ENCODE data around the gene ATF7IP.

The ATF7IP gene

DNA sequence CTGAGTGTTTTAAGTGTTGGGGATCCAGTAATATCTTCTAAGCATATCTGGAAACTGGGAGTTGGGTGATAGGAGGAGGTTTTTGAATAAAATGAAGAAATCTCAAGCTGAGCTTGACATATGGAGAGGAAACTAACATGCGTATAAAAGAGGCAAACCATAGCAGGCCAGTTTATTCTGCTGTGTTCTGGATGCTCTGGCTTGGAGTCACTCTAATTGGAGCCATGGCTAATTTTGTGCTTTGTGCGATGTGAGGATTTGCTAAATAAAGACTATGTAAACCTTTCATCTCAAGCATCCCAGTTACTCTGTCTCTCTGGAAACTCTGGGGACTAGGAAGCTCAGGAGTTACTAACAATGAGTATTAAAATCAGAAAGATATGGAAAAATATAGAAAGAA is 66.5 kb downstream of the ATF7IP start:
- no peaks in the 10 kb centered on the region for H3K4me1 ChIP-seq (ENCODE audit: control insufficient read depth, insufficient read depth, low read length)
- TF ChIP-seq, protein P1, sequence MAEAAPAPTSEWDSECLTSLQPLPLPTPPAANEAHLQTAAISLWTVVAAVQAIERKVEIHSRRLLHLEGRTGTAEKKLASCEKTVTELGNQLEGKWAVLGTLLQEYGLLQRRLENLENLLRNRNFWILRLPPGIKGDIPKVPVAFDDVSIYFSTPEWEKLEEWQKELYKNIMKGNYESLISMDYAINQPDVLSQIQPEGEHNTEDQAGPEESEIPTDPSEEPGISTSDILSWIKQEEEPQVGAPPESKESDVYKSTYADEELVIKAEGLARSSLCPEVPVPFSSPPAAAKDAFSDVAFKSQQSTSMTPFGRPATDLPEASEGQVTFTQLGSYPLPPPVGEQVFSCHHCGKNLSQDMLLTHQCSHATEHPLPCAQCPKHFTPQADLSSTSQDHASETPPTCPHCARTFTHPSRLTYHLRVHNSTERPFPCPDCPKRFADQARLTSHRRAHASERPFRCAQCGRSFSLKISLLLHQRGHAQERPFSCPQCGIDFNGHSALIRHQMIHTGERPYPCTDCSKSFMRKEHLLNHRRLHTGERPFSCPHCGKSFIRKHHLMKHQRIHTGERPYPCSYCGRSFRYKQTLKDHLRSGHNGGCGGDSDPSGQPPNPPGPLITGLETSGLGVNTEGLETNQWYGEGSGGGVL (tag by site-specific recombination; IDR thresholded peaks at IDR 0.05) = no peak
- TF ChIP-seq, protein P2, sequence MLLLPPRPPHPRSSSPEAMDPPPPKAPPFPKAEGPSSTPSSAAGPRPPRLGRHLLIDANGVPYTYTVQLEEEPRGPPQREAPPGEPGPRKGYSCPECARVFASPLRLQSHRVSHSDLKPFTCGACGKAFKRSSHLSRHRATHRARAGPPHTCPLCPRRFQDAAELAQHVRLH (tag by site-specific recombination; IDR thresholded peaks at IDR 0.05) = no peak
- TF ChIP-seq GFI1B (tag by site-specific recombination; IDR thresholded peaks at IDR 0.05) (no peak), ZNF530 (tag by site-specific recombination; IDR thresholded peaks at IDR 0.05; ENCODE audit: low read depth) (no peak), REPIN1 (tag by site-specific recombination; IDR thresholded peaks at IDR 0.05; ENCODE audit: low read depth) (no peak), KLF7 (tag by site-specific recombination; IDR thresholded peaks at IDR 0.05; ENCODE audit: borderline replicate concordance) (no peak), ZNF24 (tag by site-specific recombination; IDR thresholded peaks at IDR 0.05) (no peak)
- TF ChIP-seq, protein P3, sequence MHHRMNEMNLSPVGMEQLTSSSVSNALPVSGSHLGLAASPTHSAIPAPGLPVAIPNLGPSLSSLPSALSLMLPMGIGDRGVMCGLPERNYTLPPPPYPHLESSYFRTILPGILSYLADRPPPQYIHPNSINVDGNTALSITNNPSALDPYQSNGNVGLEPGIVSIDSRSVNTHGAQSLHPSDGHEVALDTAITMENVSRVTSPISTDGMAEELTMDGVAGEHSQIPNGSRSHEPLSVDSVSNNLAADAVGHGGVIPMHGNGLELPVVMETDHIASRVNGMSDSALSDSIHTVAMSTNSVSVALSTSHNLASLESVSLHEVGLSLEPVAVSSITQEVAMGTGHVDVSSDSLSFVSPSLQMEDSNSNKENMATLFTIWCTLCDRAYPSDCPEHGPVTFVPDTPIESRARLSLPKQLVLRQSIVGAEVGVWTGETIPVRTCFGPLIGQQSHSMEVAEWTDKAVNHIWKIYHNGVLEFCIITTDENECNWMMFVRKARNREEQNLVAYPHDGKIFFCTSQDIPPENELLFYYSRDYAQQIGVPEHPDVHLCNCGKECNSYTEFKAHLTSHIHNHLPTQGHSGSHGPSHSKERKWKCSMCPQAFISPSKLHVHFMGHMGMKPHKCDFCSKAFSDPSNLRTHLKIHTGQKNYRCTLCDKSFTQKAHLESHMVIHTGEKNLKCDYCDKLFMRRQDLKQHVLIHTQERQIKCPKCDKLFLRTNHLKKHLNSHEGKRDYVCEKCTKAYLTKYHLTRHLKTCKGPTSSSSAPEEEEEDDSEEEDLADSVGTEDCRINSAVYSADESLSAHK (tag by site-specific recombination; IDR thresholded peaks at IDR 0.05) = no peak
- H3K9me3 ChIP-seq (ENCODE audit: control insufficient read depth, insufficient read depth, low read depth, low read length) = no peaks in the 10 kb centered on the region
- peaks cover 17 to 36% of the 10 kb centered on the region in 2 experiments for H3K36me3 ChIP-seq (ENCODE audit: control insufficient read depth in 2 of 2, insufficient read depth in 1 of 2, low read length in 2 of 2)
- H3K27ac ChIP-seq (ENCODE audit: extremely low read depth, low read depth, low read length) = no peak overlapping the region
- POLR2A ChIA-PET = no interaction called here
- CTCF ChIA-PET = interaction anchor here (1.0 kb wide), 1 partner anchor 194 kb away, joined by 3 read pairs; no protein-coding TSS in a partner anchor
- no peak overlapping the region for H3K4me3 ChIP-seq (ENCODE audit: low read depth, low read length)

DNA sequence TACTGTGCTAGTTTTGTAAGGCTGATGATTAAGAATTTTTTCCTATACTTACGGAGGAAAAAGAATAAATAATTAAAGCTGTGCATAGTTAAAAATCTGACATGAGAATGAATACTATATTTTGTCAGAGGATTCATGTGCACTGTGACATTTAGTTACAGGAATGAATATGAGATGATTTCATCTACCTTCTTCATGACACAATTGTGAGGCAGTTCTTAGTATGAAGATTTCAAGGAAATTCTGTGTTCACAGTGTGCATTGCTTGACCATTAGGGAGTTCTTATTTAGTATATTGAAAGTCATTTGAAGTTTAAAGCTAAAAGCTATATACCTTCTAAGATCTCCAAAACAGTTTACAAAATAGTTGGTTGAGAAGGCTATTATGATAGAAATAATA is 70.1 kb downstream of the ATF7IP start:
- ChIA-PET CTCF (interaction anchor here (0.7 to 1.0 kb wide), 2 partner anchors 9 to 250 kb away, joined by 3 to 4 read pairs; no protein-coding TSS in a partner anchor), POLR2A (no interaction called here)
- Histone ChIP-seq H3K4me1 (ENCODE audit: control insufficient read depth, insufficient read depth, low read length) (no peaks in the 10 kb centered on the region), H3K27ac (ENCODE audit: extremely low read depth, low read depth, low read length) (no peak overlapping the region), H3K9me3 (ENCODE audit: control insufficient read depth, insufficient read depth, low read depth, low read length) (no peaks in the 10 kb centered on the region), H3K4me3 (ENCODE audit: low read depth, low read length) (no peak overlapping the region), H3K36me3 (ENCODE audit: control insufficient read depth in 2 of 2, insufficient read depth in 1 of 2, low read length in 2 of 2) (peaks cover 18 to 51% of the 10 kb centered on the region in 2 experiments)
- TF ChIP-seq ZNF561 (tag by site-specific recombination; IDR thresholded peaks at IDR 0.05; ENCODE audit: borderline replicate concordance) (no peak), ZNF426 (tag by site-specific recombination; IDR thresholded peaks at IDR 0.05) (no peak), ZBTB20 (tag by site-specific recombination; IDR thresholded peaks at IDR 0.05) (no peak), ZNF174 (tag by site-specific recombination; IDR thresholded peaks at IDR 0.05) (no peak), ZNF221 (tag by site-specific recombination; IDR thresholded peaks at IDR 0.05; ENCODE audit: borderline replicate concordance) (no peak), ZNF155 (tag by site-specific recombination; IDR thresholded peaks at IDR 0.05) (no peak), OVOL3 (tag by site-specific recombination; IDR thresholded peaks at IDR 0.05) (no peak), FEZF1 (tag by site-specific recombination; IDR thresholded peaks at IDR 0.05) (no peak), ZNF677 (tag by site-specific recombination; IDR thresholded peaks at IDR 0.05) (no peak), ZNF311 (tag by site-specific recombination; IDR thresholded peaks at IDR 0.05; ENCODE audit: borderline replicate concordance) (no peak), ZNF792 (tag by site-specific recombination; IDR thresholded peaks at IDR 0.05) (no peak), ZNF624 (tag by site-specific recombination; IDR thresholded peaks at IDR 0.05) (no peak), ZNF112 (tag by site-specific recombination; IDR thresholded peaks at IDR 0.05) (no peak), ZFP69B (tag by site-specific recombination; IDR thresholded peaks at IDR 0.05) (no peak)
- TF ChIP-seq, protein P4, sequence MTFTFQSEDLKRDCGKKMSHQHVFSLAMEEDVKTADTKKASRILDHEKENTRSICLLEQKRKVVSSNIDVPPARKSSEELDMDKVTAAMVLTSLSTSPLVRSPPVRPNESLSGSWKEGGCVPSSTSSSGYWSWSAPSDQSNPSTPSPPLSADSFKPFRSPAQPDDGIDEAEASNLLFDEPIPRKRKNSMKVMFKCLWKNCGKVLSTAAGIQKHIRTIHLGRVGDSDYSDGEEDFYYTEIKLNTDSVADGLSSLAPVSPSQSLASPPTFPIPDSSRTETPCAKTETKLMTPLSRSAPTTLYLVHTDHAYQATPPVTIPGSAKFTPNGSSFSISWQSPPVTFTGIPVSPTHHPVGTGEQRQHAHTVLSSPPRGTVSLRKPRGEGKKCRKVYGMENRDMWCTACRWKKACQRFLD (tag by site-specific recombination; IDR thresholded peaks at IDR 0.05) = no peak
- TF ChIP-seq, protein P5, sequence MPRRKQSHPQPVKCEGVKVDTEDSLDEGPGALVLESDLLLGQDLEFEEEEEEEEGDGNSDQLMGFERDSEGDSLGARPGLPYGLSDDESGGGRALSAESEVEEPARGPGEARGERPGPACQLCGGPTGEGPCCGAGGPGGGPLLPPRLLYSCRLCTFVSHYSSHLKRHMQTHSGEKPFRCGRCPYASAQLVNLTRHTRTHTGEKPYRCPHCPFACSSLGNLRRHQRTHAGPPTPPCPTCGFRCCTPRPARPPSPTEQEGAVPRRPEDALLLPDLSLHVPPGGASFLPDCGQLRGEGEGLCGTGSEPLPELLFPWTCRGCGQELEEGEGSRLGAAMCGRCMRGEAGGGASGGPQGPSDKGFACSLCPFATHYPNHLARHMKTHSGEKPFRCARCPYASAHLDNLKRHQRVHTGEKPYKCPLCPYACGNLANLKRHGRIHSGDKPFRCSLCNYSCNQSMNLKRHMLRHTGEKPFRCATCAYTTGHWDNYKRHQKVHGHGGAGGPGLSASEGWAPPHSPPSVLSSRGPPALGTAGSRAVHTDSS (tag by site-specific recombination; IDR thresholded peaks at IDR 0.05) = no peak
- TF ChIP-seq, protein P6, sequence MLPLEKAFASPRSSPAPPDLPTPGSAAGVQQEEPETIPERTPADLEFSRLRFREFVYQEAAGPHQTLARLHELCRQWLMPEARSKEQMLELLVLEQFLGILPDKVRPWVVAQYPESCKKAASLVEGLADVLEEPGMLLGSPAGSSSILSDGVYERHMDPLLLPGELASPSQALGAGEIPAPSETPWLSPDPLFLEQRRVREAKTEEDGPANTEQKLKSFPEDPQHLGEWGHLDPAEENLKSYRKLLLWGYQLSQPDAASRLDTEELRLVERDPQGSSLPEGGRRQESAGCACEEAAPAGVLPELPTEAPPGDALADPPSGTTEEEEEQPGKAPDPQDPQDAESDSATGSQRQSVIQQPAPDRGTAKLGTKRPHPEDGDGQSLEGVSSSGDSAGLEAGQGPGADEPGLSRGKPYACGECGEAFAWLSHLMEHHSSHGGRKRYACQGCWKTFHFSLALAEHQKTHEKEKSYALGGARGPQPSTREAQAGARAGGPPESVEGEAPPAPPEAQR (tag by site-specific recombination; IDR thresholded peaks at IDR 0.05) = no peak
